Activated CD8-positive, alpha-beta memory T cell treated with anti-CD3 and anti-CD28 coated beads for 48 hours (primary cell): ENCODE results near the gene DLG2.
"Not testable (repeated sequence)": the region's sequence is repeated elsewhere in the genome, so short reads cannot be mapped to it uniquely, and the experiment has no call there.

Experiments used
- DNase-seq, 3 experiments: peaks; one replicate each; pipeline ENCODE4 v3.0.0-alpha.2; 2020; ENCODE audit warnings: low read depth in 2 of 3, low spot score in 2 of 3

The DLG2 gene

GRCh38 chr11:83768489-83768888 lies 1858.7 kb downstream of the DLG2 start:
- DNase-seq = no peak

GRCh38 chr11:83766932-83767331 lies 1860.2 kb downstream of the DLG2 start:
- no peak for DNase-seq

GRCh38 chr11:83764643-83765042 lies 1862.5 kb downstream of the DLG2 start:
- DNase-seq = no peak

GRCh38 chr11:83760932-83761331 lies 1866.2 kb downstream of the DLG2 start:
- no peak for DNase-seq

DNA sequence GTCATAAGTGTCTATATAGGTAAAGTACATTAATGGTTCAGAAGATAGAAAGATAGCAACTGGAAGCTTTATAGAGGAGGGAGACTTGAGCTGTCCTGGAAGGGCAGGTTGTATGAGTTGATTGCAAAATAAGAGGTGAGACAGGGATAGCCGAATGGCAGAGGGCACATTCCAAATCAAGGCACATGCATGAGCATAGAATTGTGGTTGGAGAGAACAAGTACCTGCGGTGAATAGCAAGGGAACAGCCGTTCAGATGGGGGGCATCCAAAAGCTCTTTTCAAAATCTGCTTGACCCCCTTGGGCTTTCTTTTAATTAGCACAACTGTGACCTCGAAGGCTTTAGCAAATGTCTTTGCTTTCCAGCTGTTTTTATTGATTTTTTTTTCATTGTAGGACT lies 1868.0 kb downstream of the DLG2 start:
- no peak for DNase-seq

- no peak for DNase-seq
These were observed 1876.1 kb downstream of the DLG2 start for GRCh38 chr11:83751041-83751440.

DNA sequence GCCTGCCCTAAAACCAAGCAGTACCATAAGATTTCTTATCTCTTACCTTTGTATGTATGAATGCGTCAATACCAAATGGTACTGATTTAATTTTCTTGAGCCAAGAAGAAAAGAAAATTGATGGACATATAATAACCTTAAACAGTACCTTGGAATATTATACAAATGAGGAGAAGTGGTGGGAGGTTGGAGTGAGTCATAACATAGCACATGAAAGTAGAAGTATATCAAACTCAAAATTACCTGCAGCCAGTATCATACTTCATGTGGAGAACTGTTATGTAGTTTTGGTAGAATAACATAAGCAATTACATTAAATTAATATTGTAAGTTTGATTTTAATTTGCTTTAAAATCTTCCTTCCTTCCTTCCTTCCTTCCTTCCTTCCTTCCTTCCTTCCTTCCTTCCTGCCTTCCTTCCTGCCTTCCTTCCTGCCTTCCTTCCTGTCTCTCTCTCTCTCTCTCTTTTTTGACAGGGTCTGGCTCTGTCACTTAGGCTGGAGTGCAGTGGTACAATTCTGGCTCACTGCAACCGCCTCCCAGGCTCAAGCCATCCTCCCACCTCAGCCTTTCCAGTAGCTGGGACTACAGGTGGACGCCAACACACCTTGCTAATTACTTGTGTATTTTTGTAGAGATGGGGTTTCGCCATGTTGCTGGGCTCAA lies 1880.1 kb downstream of the DLG2 start:
- no peak for DNase-seq

DNA sequence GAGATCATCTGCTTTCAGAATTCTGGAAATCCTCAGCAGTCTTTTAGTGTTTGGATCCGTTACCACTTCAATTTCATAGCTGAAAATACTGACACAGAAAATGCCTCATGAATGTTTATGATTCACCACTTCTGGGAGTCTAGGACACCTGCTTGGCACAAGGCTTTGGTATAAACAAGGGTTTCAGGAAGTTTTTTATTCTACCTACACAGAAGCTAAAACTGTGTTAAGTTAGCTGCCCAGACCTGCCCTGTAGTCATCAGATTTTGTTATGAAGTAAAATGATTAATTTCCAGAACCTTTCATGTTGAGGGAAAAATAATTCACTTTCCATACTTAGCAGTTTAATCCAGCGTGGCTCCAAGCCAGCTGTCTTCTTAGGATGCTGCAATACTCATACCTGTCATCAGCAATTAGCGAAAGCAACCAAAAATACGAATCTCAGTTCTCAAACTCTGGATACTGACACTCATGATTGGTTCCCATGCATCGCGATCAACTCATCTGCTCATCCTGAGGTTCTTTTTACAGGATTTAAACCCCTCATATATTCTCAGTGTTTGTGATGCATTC lies 1882.4 kb downstream of the DLG2 start:
- DNase-seq = no peak

DNA sequence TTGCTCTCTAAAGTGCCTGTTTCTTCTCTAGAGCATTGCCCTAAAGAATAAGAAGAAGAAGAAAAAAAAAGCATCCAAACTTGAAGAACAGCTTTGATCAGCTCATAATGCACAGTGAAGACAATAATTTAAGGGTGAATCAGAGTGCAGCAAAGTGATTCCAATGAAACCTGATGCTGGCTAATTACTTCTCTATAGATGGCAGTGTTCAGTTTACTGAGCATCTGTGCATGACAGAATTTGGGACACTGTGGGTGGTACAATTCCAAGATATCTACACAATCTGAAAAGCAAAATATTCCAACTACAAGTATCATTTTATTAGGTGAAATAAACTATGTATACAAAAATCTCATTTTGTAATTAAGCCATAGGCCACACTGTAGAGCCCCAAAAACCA lies 1890.5 kb downstream of the DLG2 start:
- DNase-seq = no peak

GRCh38 chr11:83734120-83734519 lies 1893.0 kb downstream of the DLG2 start:
- no peak for DNase-seq

- DNase-seq = not testable (repeated sequence)
These were observed 1895.9 kb downstream of the DLG2 start for GRCh38 chr11:83731288-83731687.

- DNase-seq = no peak
These were observed 1898.9 kb downstream of the DLG2 start for GRCh38 chr11:83728281-83728680.

DNA sequence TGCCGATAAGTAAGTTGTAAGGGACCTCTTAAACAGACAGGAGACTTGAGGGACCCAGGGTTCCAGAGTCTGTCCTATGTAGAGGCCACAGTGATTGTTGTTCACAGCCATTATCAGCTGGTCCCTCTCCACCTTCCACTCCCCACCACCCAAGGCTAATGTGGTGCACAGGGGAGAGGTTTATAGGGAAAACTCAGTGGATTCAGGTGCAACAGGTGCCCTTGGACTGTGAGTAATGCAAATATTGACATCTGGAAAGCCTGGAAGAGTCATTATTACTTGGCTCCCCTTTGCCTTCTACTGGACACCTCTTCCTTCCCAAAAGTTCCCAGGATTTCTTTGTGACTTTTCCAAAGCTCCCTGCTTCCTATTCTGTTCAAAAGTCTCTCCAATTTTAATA lies 1899.9 kb downstream of the DLG2 start:
- DNase-seq = no peak

DNA sequence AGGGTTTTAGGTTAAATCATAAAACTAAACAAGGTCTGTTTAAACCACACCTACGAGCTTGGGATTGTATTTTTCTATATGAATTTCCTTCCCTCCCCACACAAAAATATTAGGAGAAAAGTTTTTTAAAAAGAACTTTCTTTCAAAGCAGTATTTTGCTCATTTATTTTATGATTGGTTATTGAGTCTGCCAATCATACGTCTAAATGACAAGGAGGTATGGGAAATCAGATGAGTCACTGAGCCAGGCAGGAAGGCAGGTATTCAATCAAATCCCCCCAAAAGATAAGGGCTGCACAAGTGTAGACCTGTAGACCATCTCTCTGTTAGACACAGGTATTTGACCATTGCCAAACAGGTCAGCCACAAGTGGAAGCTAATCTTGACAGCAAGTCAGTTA lies 1900.8 kb downstream of the DLG2 start:
- DNase-seq = no peak

GRCh38 chr11:83725728-83726127 lies 1901.4 kb downstream of the DLG2 start:
- DNase-seq = no peak

DNA sequence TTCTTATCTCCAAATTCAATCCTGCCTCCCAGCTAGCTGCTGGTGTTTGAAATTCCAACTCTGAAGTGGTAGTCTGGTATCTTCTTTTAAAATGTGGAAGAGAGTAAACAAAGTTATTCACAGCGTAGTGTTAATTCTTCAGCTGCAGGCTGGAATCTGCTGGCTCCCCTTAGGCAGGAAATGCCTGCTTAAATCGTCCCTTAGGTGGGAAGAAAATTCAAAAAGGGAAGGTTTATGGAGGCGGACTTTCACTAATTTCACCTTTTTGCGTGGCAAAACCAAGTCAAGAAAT lies 1901.9 kb downstream of the DLG2 start:
- DNase-seq = no peak

DNA sequence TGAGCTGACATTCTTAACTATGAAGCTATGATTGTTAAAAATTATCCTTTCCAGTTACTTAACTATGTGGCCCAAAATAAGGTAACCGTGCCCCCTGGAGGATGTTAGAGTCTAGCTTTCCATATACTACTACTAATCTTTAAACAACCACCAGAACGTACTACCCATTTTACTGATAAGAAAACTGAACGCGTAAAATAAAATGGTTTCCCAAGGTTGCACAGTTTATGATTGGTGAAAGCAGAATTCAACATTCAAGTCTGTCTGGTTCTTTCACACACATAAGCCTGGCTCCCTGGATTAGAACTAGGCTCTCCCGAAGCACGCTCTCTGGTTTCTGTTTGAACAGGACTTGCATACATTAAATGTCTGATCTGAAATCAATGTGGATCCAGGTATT lies 1903.1 kb downstream of the DLG2 start:
- DNase-seq = no peak

GRCh38 chr11:83722392-83723119 lies 1904.6 kb downstream of the DLG2 start:
- no peak for DNase-seq

GRCh38 chr11:83721263-83721662 lies 1905.9 kb downstream of the DLG2 start:
- no peak for DNase-seq

DNA sequence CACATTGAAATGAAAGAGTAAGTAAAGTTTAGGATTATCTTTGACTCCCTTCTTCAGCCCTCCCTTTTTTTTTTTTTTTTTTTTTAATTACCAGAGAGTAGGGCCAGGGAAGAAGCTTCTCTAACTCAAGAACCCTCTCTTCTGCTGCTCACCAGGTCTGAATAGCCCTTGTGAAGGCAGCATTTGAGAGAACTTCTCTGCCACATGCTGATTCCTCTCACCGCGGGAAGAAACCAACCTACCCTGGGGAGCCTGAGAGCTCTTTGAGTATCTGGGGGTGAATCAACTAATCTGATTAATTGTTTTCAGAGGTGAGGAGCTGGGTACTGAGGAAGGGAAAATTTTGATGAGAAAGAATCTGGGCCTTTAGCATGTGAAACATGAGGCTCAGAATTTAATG lies 1906.5 kb downstream of the DLG2 start:
- no peak for DNase-seq

GRCh38 chr11:83717537-83717936 lies 1909.6 kb downstream of the DLG2 start:
- DNase-seq = no peak

DNA sequence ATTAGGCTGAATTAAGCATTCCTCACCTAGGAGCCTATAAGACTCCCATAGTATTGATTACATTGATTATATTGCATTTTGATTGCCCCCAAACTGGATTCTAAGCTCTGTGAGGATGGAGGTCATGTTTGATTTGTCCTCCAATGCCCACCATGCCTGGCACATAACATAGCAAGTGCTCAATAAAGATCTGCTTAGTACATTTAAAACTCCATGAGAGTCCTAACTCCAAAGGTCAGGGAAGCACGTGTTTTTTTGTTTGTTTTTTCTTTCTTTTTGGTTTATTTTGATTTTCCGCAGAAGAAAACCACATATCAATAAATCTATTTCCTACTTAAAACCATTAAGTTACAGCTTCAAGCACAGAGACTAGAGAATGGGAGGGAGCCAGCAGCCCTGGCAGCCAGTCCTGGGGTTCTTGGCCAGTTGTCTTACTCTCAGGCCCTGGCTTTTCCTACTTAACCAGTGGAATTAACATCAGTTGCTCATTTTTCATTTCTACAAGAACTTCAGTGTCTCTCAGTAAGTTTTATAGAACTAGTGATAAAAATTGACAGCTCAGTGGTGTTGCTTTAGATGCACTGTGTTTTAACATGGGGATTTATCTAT lies 1911.1 kb downstream of the DLG2 start:
- no peak for DNase-seq
